Spleen (tissue), 7 donors: ENCODE measurements around the gene CEMIP2.

Source experiments
- CTCF ChIP-seq, 11 experiments: fragments of 200-600 bp in 7 of 11; fragments of 450-650 bp in 4 of 11; sonication (generic) in 4 of 11; IDR thresholded peaks in 8 of 11; conservative IDR thresholded peaks in 3 of 11; 1 replicate in 7 of 11; 2 replicates in 4 of 11; pipeline versions ENCODE4 v1.4.0 to v1.8.0; 2016 to 2021; ENCODE audit warnings: antibody characterized with exemption in 11 of 11, inconsistent platforms in 4 of 11, mild to moderate bottlenecking in 1 of 11
- POLR2A ChIP-seq, 3 donors: fragments of 450-650 bp; IDR thresholded peaks; one replicate each; pipeline ENCODE4 v1.5.1; 2017; ENCODE audit warnings: antibody characterized with exemption in 3 of 3, mild to moderate bottlenecking in 1 of 3
- POLR2AphosphoS5 ChIP-seq, 3 donors: sonication (generic); formaldehyde crosslinking; IDR thresholded peaks; one replicate each; pipeline ENCODE4 v1.5.1; 2017; ENCODE audit warnings: antibody characterized with exemption in 3 of 3
- donor health status: DM: no; HTN: no; CAD: no; lungs with moderate emphysema.
- donor health status: DM: no; HTN: no; CAD: no.
- donor health status: DM: no; HTN: no; CAD: no.

- TF ChIP-seq CTCF (IDR thresholded peaks at IDR 0.05 in 8 of 11, conservative IDR thresholded peaks at IDR 0.05 in 3 of 11) (no peak), POLR2AphosphoS5 (IDR thresholded peaks at IDR 0.05) (no peak), POLR2A (IDR thresholded peaks at IDR 0.05) (no peak)
Observed at GRCh38 chr9:71758785-71759184, 9.5 kb downstream of the CEMIP2 start.
